H1 (cell line): ENCODE measurements around the gene MC4R. TPM values are rescaled to one million over a fixed set of nuclear protein-coding genes. Genes with fewer than 3 reads are reported as not detected.

Experiments
- CTCF ChIA-PET: fragments of 300-600 bp; sonication (Branson Sonifier 250); formaldehyde crosslinking; loops from one replicate; lab custom pipeline; 2021; ENCODE audit not compliant: partially characterized antibody; lab: Charles Lee
- POLR2A ChIA-PET: fragments of 300-600 bp; sonication (Branson Sonifier 250); formaldehyde crosslinking; loops from one replicate; lab custom pipeline; 2021; ENCODE audit warnings: inconsistent platforms; ENCODE audit not compliant: partially characterized antibody; lab: Charles Lee
- DNase-seq, 2 experiments: peaks; one replicate each; pipeline versions ENCODE4 v3.0.0 to v3.0.0-alpha.2; 2010 to 2022; ENCODE audit warnings: low spot score in 2 of 2, low read depth in 1 of 2, mixed read lengths in 1 of 2
- FAIRE-seq: peaks from 2 replicates; lab custom pipeline; 2011; peaks lifted over from hg19 to GRCh38; lab: Jason Lieb, UNC
- H2AFZ ChIP-seq: 2 replicates; pipeline ENCODE4 v1.8.1; 2012; ENCODE audit warnings: low read length, inconsistent platforms
- H2AK5ac ChIP-seq: 2 replicates; pipeline ENCODE4 v1.6.1; 2013; ENCODE audit warnings: low read depth, low read length
- H2BK120ac ChIP-seq: replicated peaks from 2 replicates; pipeline ENCODE3; 2013; ENCODE audit warnings: low read depth, low read length, inconsistent platforms
- H2BK12ac ChIP-seq: 2 replicates; pipeline ENCODE4 v1.6.1; 2013; ENCODE audit warnings: low read depth, low read length
- H2BK15ac ChIP-seq: 2 replicates; pipeline ENCODE4 v1.6.1; 2013; ENCODE audit warnings: low read length
- H2BK20ac ChIP-seq: 2 replicates; pipeline ENCODE4 v1.6.1; 2013; ENCODE audit warnings: low read length
- H2BK5ac ChIP-seq: 2 replicates; pipeline ENCODE4 v1.6.1; 2013; ENCODE audit warnings: low read depth, low read length
- H3K14ac ChIP-seq: 2 replicates; pipeline ENCODE4 v1.6.1; 2013; ENCODE audit warnings: inconsistent platforms; ENCODE audit not compliant: insufficient read length
- H3K18ac ChIP-seq: 2 replicates; pipeline ENCODE4 v1.6.1; 2013; ENCODE audit warnings: low read length; ENCODE audit errors: extremely low read depth
- H3K23ac ChIP-seq: 2 replicates; pipeline ENCODE4 v1.6.1; 2013; ENCODE audit warnings: inconsistent platforms; ENCODE audit not compliant: insufficient read length
- H3K23me2 ChIP-seq: 2 replicates; pipeline ENCODE4 v1.6.1; 2013; ENCODE audit warnings: low read depth, low read length
- H3K27ac ChIP-seq: 2 replicates; pipeline ENCODE4 v1.6.1; 2011; ENCODE audit warnings: low read depth, low read length, inconsistent platforms
- H3K27me3 ChIP-seq, 4 experiments: replicated peaks in 1 of 4; 1 replicate in 1 of 4; 2 replicates in 3 of 4; pipeline versions ENCODE4 v1.6.1 to v1.8.1; 2011 to 2013; ENCODE audit warnings: low read length in 3 of 4, mild to moderate bottlenecking in 3 of 4, inconsistent platforms in 2 of 4, mixed read lengths in 2 of 4, moderate library complexity in 1 of 4; ENCODE audit not compliant: control insufficient read depth in 3 of 4, insufficient read depth in 3 of 4; ENCODE audit errors: extremely low read depth in 1 of 4
- H3K36me3 ChIP-seq, 4 experiments: 2 replicates each; pipeline versions ENCODE4 v1.6.1 to v1.8.1; 2011 to 2013; ENCODE audit warnings: mild to moderate bottlenecking in 4 of 4, low read length in 3 of 4, moderate library complexity in 2 of 4, control low read depth in 1 of 4, inconsistent platforms in 1 of 4; ENCODE audit not compliant: insufficient read depth in 4 of 4, control insufficient read depth in 2 of 4
- H3K4ac ChIP-seq: replicated peaks from 2 replicates; pipeline ENCODE3; 2013; ENCODE audit warnings: low read length, low read depth, mixed read lengths, inconsistent platforms; ENCODE audit not compliant: insufficient read length
- H3K4me1 ChIP-seq, 4 experiments: replicated peaks in 1 of 4; 1 replicate in 1 of 4; 2 replicates in 3 of 4; pipeline versions ENCODE4 v1.6.1 to v1.8.1; 2011 to 2013; ENCODE audit warnings: low read length in 3 of 4, inconsistent platforms in 2 of 4, mixed read lengths in 1 of 4; ENCODE audit not compliant: insufficient read depth in 4 of 4, control insufficient read depth in 3 of 4
- H3K4me2 ChIP-seq, 2 experiments: 2 replicates each; pipeline versions ENCODE4 v1.6.1 to v1.8.1; 2011 to 2013; ENCODE audit warnings: low read depth in 2 of 2, low read length in 2 of 2, control low read depth in 1 of 2, inconsistent platforms in 1 of 2, mild to moderate bottlenecking in 1 of 2; ENCODE audit not compliant: insufficient read depth in 1 of 2
- H3K4me3 ChIP-seq, 4 experiments: fragments of 200-600, 300-600 bp in 1 of 4; sonication (generic), shearing (Covaris generic), sonication (Bioruptor Twin) in 1 of 4; 2 replicates each; pipeline versions ENCODE4 v1.5.1 to v1.8.1; 2011 to 2016; ENCODE audit warnings: low read length in 4 of 4, low read depth in 3 of 4, control low read depth in 2 of 4, inconsistent platforms in 2 of 4, mild to moderate bottlenecking in 2 of 4, mixed read lengths in 1 of 4, moderate library complexity in 1 of 4; ENCODE audit not compliant: insufficient read depth in 2 of 4; ENCODE audit errors: extremely low read depth in 1 of 4
- H3K56ac ChIP-seq: replicated peaks from 2 replicates; pipeline ENCODE3; 2013; ENCODE audit warnings: low read depth, mild to moderate bottlenecking, mixed read lengths, low read length, inconsistent platforms; ENCODE audit not compliant: insufficient read length
- H3K79me1 ChIP-seq: 2 replicates; pipeline ENCODE4 v1.6.1; 2013; ENCODE audit warnings: low read depth, low read length, control low read depth
- H3K79me2 ChIP-seq, 2 experiments: 2 replicates each; pipeline versions ENCODE4 v1.6.1 to v1.8.1; 2012 to 2013; ENCODE audit warnings: low read length in 2 of 2, mild to moderate bottlenecking in 2 of 2, inconsistent platforms in 1 of 2; ENCODE audit not compliant: insufficient read depth in 2 of 2, control insufficient read depth in 1 of 2
- H3K9ac ChIP-seq, 4 experiments: replicated peaks in 1 of 4; 1 replicate in 1 of 4; 2 replicates in 3 of 4; pipeline versions ENCODE4 v1.6.1 to v1.8.1; 2011 to 2013; ENCODE audit warnings: low read depth in 3 of 4, low read length in 3 of 4, control low read depth in 2 of 4, mild to moderate bottlenecking in 2 of 4, moderate library complexity in 2 of 4, inconsistent platforms in 1 of 4; ENCODE audit errors: extremely low read depth in 1 of 4
- H3K9me3 ChIP-seq, 2 experiments: 2 replicates each; pipeline versions ENCODE4 v1.6.1 to v1.8.1; 2012 to 2013; ENCODE audit warnings: mild to moderate bottlenecking in 2 of 2, moderate library complexity in 2 of 2, control low read depth in 1 of 2, inconsistent platforms in 1 of 2, low read depth in 1 of 2, low read length in 1 of 2, mixed read lengths in 1 of 2; ENCODE audit not compliant: insufficient read depth in 2 of 2
- H4K20me1 ChIP-seq, 2 experiments: replicated peaks in 1 of 2; 2 replicates each; pipeline versions ENCODE3 to v1.8.1; 2011 to 2013; ENCODE audit warnings: inconsistent platforms in 2 of 2, low read length in 2 of 2, mild to moderate bottlenecking in 1 of 2; ENCODE audit not compliant: insufficient read depth in 2 of 2, control insufficient read depth in 1 of 2
- H4K5ac ChIP-seq: 2 replicates; pipeline ENCODE4 v1.6.1; 2013; ENCODE audit warnings: low read length, low read depth, mixed read lengths, inconsistent platforms; ENCODE audit not compliant: insufficient read length
- H4K8ac ChIP-seq: 2 replicates; pipeline ENCODE4 v1.8.0; 2013; ENCODE audit warnings: mild to moderate bottlenecking, moderate library complexity, low read length, inconsistent platforms; ENCODE audit not compliant: insufficient read depth; ENCODE audit errors: extremely low read depth
- H4K91ac ChIP-seq: replicated peaks from 2 replicates; pipeline ENCODE3; 2013; ENCODE audit warnings: low read length, mixed read lengths, inconsistent platforms; ENCODE audit not compliant: insufficient read length
- EGR1 ChIP-seq: IDR thresholded peaks from 2 replicates; pipeline ENCODE4 v1.6.1; 2011; ENCODE audit warnings: low read depth, low read length, borderline replicate concordance
- HDAC2 ChIP-seq, 2 experiments: fragments of 300-600 bp in 1 of 2; sonication (generic) in 1 of 2; IDR thresholded peaks; 2 replicates each; pipeline ENCODE4 v1.6.1; 2011 to 2012; ENCODE audit warnings: low read depth in 2 of 2, low read length in 2 of 2, mild to moderate bottlenecking in 2 of 2, moderate library complexity in 2 of 2, borderline replicate concordance in 1 of 2, inconsistent platforms in 1 of 2
- NANOG ChIP-seq: IDR thresholded peaks from 2 replicates; pipeline ENCODE4 v1.6.1; 2011; ENCODE audit warnings: low read length, low read depth, mild to moderate bottlenecking, inconsistent platforms; ENCODE audit not compliant: insufficient read depth, poor library complexity, severe bottlenecking
- RAD21 ChIP-seq, 2 experiments: IDR thresholded peaks in 1 of 2; conservative IDR thresholded peaks in 1 of 2; 2 replicates each; pipeline ENCODE4 v1.6.1; 2011; ENCODE audit warnings: low read depth in 2 of 2, low read length in 2 of 2, improper control_type of control experiment in 1 of 2, inconsistent platforms in 1 of 2, mild to moderate bottlenecking in 1 of 2, moderate library complexity in 1 of 2
- WGBS, 2 experiments: shearing (Covaris generic) in 1 of 2; methylation state at CpG; one replicate each; pipeline versions ENCODE4 v1.1.6 to v1.1.7; 2013 to 2015; ENCODE audit warnings: low lambda C conversion rate in 2 of 2, mixed read lengths in 2 of 2, inconsistent platforms in 1 of 2, low coverage in 1 of 2, missing lambda C conversion rate in 1 of 2; ENCODE audit not compliant: insufficient replicate concordance in 2 of 2, insufficient coverage in 1 of 2, insufficient read length in 1 of 2; ENCODE audit errors: extremely low coverage in 1 of 2, missing lambda C conversion rate in 1 of 2; 5-methylcytosine and 5-hydroxymethylcytosine counted together
- polyA plus RNA-seq, 7 experiments: library from polyadenylated mRNA; depleted of rRNA in 3 of 7; stranded (reverse) in 5 of 7; unstranded in 2 of 7; fragments of >200 nt in 5 of 7; fragments of 200-250 nt in 2 of 7; gene quantifications; 1 replicate in 5 of 7; 2 replicates in 1 of 7; 4 replicates in 1 of 7; pipeline versions ENCODE4 v1.2.1 to v1.2.3, GENCODE V29; 2011 to 2013; ENCODE audit warnings: missing spikeins in 2 of 7, mixed read lengths in 2 of 7
- total RNA-seq: library from RNA; stranded (reverse); fragmentation: NEBNext Ultra II Directional; extraction: Animal tissue kit (Norgen Biotek cat#: 25700); gene quantifications from 2 replicates; pipeline ENCODE4 v1.2.1, GENCODE V29; 2021

Gene MC4R
- total and polyA plus RNA-seq, 2 of the 8 experiments (the other 6 are each of a cell fraction or from before 2014, with no cell fraction given): 0.11 TPM; not detected in 1

GRCh38 chr18:60406721-60407120 is 34.1 kb upstream of the MC4R start:
- Histone ChIP-seq H3K36me3 (no peaks in the 10 kb centered on the region), H3K18ac (no peak overlapping the region), H3K4ac (no peak overlapping the region), H4K5ac (no peak overlapping the region), H3K23ac (no peak overlapping the region), H2BK5ac (no peak overlapping the region), H3K14ac (no peak overlapping the region), H4K8ac (no peak overlapping the region), H3K79me1 (no peaks in the 10 kb centered on the region), H2AFZ (0 out of 2 replicates have a peak overlapping the region, but pooled peaks have one; percentile 13), H2BK120ac (no peak overlapping the region), H3K4me1 (no peaks in the 10 kb centered on the region; a peak in 1 of 7 replicates), H3K23me2 (no peaks in the 10 kb centered on the region), H3K27me3 (no peaks in the 10 kb centered on the region), H3K4me2 (0 out of 4 replicates have a peak overlapping the region, but pooled peaks of 1 of the 2 experiments have one; percentile 9), H4K91ac (no peak overlapping the region), H2BK15ac (no peak overlapping the region), H2BK20ac (no peak overlapping the region), H3K79me2 (no peaks in the 10 kb centered on the region), H2BK12ac (no peak overlapping the region), H3K56ac (no peak overlapping the region), H3K4me3 (no peak overlapping the region), H3K27ac (no peak overlapping the region), H2AK5ac (no peak overlapping the region), H4K20me1 (no peaks in the 10 kb centered on the region), H3K9ac (no peak overlapping the region), H3K9me3 (no peaks in the 10 kb centered on the region)
- FAIRE-seq (no peak), DNase-seq (no peak)
- 67% methylated on average over 2 of the region's 2 CpGs; no CpG with 5 or more reads in 1 of the 2 experiments for WGBS, 2 experiments
- POLR2A ChIA-PET: no interaction called here
- CTCF ChIA-PET: interaction anchor here (0.7 to 1.6 kb wide), 3 partner anchors 14 to 412 kb away, joined by 3 to 5 read pairs (median 3); no protein-coding TSS in a partner anchor
- TF ChIP-seq RAD21 (IDR thresholded peaks at IDR 0.05 in 1 of 2, conservative IDR thresholded peaks at IDR 0.05 in 1 of 2; ENCODE audit: low read depth in 2 of 2, low read length in 2 of 2) (no peak), NANOG (no peak), EGR1 (no peak), HDAC2 (IDR thresholded peaks at IDR 0.05; ENCODE audit: borderline replicate concordance in 1 of 2, low read depth in 2 of 2, low read length in 2 of 2) (no peak)
